Measurements from ENCODE around the gene MRPL4.

MRPL4 gene

GRCh38 chr19:10292789-10293636 lies 41.0 kb downstream of the MRPL4 start:
- no peak for TF ChIP-seq CTCF (IDR thresholded peaks at IDR 0.05; ENCODE audit: low read depth, low read length)
- DNase-seq (ENCODE audit: low read depth in 2 of 2) = no peak
- peak overlapping the region; percentile 23 to 28 for H3K4me3 ChIP-seq (replicated peaks in 1 of 2; ENCODE audit: low read depth in 2 of 2, low read length in 2 of 2)

- no peak for DNase-seq (ENCODE audit: low read depth in 2 of 2)
- H3K4me3 ChIP-seq (replicated peaks in 1 of 2; ENCODE audit: low read depth in 2 of 2, low read length in 2 of 2) = no peak overlapping the region
- TF ChIP-seq CTCF (IDR thresholded peaks at IDR 0.05; ENCODE audit: low read depth, low read length) = no peak
These were observed 41.8 kb downstream of the MRPL4 start for GRCh38 chr19:10293637-10294367.

GRCh38 chr19:10294368-10294697 lies 42.3 kb downstream of the MRPL4 start:
- TF ChIP-seq CTCF (IDR thresholded peaks at IDR 0.05; ENCODE audit: low read depth, low read length) = no peak
- H3K4me3 ChIP-seq (replicated peaks in 1 of 2; ENCODE audit: low read depth in 2 of 2, low read length in 2 of 2) = no peak overlapping the region
- no peak for DNase-seq (ENCODE audit: low read depth in 2 of 2)

- DNase-seq (ENCODE audit: low read depth in 2 of 2) = peak in 1 of 2 donors; percentile 42
- H3K4me3 ChIP-seq (replicated peaks in 1 of 2; ENCODE audit: low read depth in 2 of 2, low read length in 2 of 2) = peak overlapping the region in 1 of 2 donors; percentile 14
- peak; percentile 14 for TF ChIP-seq CTCF (IDR thresholded peaks at IDR 0.05; ENCODE audit: low read depth, low read length)
These were observed 43.4 kb downstream of the MRPL4 start for GRCh38 chr19:10295305-10295846.

GRCh38 chr19:10295847-10296591 lies 44.0 kb downstream of the MRPL4 start:
- peak overlapping the region in 1 of 2 donors; percentile 14 for H3K4me3 ChIP-seq (replicated peaks in 1 of 2; ENCODE audit: low read depth in 2 of 2, low read length in 2 of 2)
- TF ChIP-seq CTCF (IDR thresholded peaks at IDR 0.05; ENCODE audit: low read depth, low read length) = no peak
- no peak for DNase-seq (ENCODE audit: low read depth in 2 of 2)
